Activated T-helper 17 cell treated with anti-CD3 and anti-CD28 coated beads, Interleukin-2, amount 50 U/mL, for 72 hours (primary cell): Measurements from ENCODE around the gene OLFM1. TPM values are rescaled to one million over a fixed set of nuclear protein-coding genes. Genes with fewer than 3 reads are reported as not detected.
"Not testable (repeated sequence)": the region's sequence is repeated elsewhere in the genome, so short reads cannot be mapped to it uniquely, and the experiment has no call there.

Experiments
- ATAC-seq: fragments of 150-1000 bp; cut with Tn5 transposase; replicated peaks from 2 replicates; pipeline ENCODE4 v1.10.0; 2021; ENCODE audit warnings: mild to moderate bottlenecking, moderate library complexity
- H3K27ac Mint-ChIP-seq: one replicate; pipeline ENCODE4 v1.8.0; 2022; ENCODE audit warnings: mixed read lengths
- H3K27me3 Mint-ChIP-seq: one replicate; pipeline ENCODE4 v1.8.0; 2022; ENCODE audit warnings: mixed read lengths
- H3K36me3 Mint-ChIP-seq: one replicate; pipeline ENCODE4 v1.8.0; 2022; ENCODE audit warnings: low read depth, mild to moderate bottlenecking, mixed read lengths
- H3K4me1 Mint-ChIP-seq: one replicate; pipeline ENCODE4 v1.8.0; 2022; ENCODE audit warnings: mixed read lengths
- H3K4me3 Mint-ChIP-seq: one replicate; pipeline ENCODE4 v1.8.0; 2022; ENCODE audit warnings: mild to moderate bottlenecking, mixed read lengths
- H3K9me3 Mint-ChIP-seq: one replicate; pipeline ENCODE4 v1.8.0; 2022; ENCODE audit warnings: mixed read lengths
- total RNA-seq, 2 donors: library from RNA; stranded (reverse); gene quantifications; one replicate each; pipeline ENCODE4 v1.2.3, GENCODE V29; 2022

Gene OLFM1
- total RNA-seq, 2 donors from 2014 or later, result 0.32 TPM; not detected in 1

- peaks cover 21% of the 10 kb centered on the region for H3K27me3 Mint-ChIP-seq
- ATAC-seq, result no peak
- peaks cover 3% of the 10 kb centered on the region for H3K9me3 Mint-ChIP-seq
- no peak overlapping the region for H3K27ac Mint-ChIP-seq
- H3K4me1 Mint-ChIP-seq, result no peaks in the 10 kb centered on the region
- no peak overlapping the region for H3K4me3 Mint-ChIP-seq
- no peaks in the 10 kb centered on the region for H3K36me3 Mint-ChIP-seq
Observed at GRCh38 chr9:135157856-135158563, 70.5 kb downstream of the OLFM1 start.

GRCh38 chr9:135158564-135158937 is 71.1 kb downstream of the OLFM1 start:
- no peak for ATAC-seq
- Mint-ChIP-seq H3K36me3 (no peaks in the 10 kb centered on the region), H3K4me3 (no peak overlapping the region), H3K27ac (no peak overlapping the region), H3K27me3 (peaks cover 21% of the 10 kb centered on the region), H3K9me3 (peaks cover 3% of the 10 kb centered on the region), H3K4me1 (no peaks in the 10 kb centered on the region)

GRCh38 chr9:135159801-135160200 is 72.3 kb downstream of the OLFM1 start:
- Mint-ChIP-seq H3K9me3 (peaks cover 3% of the 10 kb centered on the region), H3K4me3 (no peak overlapping the region), H3K4me1 (no peaks in the 10 kb centered on the region), H3K36me3 (no peaks in the 10 kb centered on the region), H3K27me3 (peaks cover 17% of the 10 kb centered on the region), H3K27ac (no peak overlapping the region)
- ATAC-seq, result no peak

- Mint-ChIP-seq H3K4me1 (no peaks in the 10 kb centered on the region), H3K36me3 (no peaks in the 10 kb centered on the region), H3K27me3 (peaks cover 17% of the 10 kb centered on the region), H3K27ac (no peak overlapping the region), H3K9me3 (peaks cover 3% of the 10 kb centered on the region), H3K4me3 (no peak overlapping the region)
- no peak for ATAC-seq
Observed at GRCh38 chr9:135160862-135161261, 73.4 kb downstream of the OLFM1 start.

GRCh38 chr9:135162599-135162998 is 75.1 kb downstream of the OLFM1 start:
- not testable (repeated sequence) for ATAC-seq, H3K27ac Mint-ChIP-seq, H3K4me1 Mint-ChIP-seq, H3K4me3 Mint-ChIP-seq, H3K36me3 Mint-ChIP-seq, H3K9me3 Mint-ChIP-seq
- peaks cover 14% of the 10 kb centered on the region for H3K27me3 Mint-ChIP-seq

GRCh38 chr9:135163023-135163780 is 75.7 kb downstream of the OLFM1 start:
- no peak overlapping the region for H3K4me3 Mint-ChIP-seq
- peaks cover 9% of the 10 kb centered on the region for H3K27me3 Mint-ChIP-seq
- no peaks in the 10 kb centered on the region for H3K9me3 Mint-ChIP-seq
- no peaks in the 10 kb centered on the region for H3K36me3 Mint-ChIP-seq
- no peaks in the 10 kb centered on the region for H3K4me1 Mint-ChIP-seq
- ATAC-seq, result no peak
- no peak overlapping the region for H3K27ac Mint-ChIP-seq

GRCh38 chr9:135164036-135164435 is 76.6 kb downstream of the OLFM1 start:
- ATAC-seq, result no peak
- Mint-ChIP-seq H3K9me3 (no peaks in the 10 kb centered on the region), H3K36me3 (no peaks in the 10 kb centered on the region), H3K27ac (no peak overlapping the region), H3K4me3 (no peak overlapping the region), H3K27me3 (peaks cover 9% of the 10 kb centered on the region), H3K4me1 (no peaks in the 10 kb centered on the region)

- Mint-ChIP-seq H3K9me3 (no peaks in the 10 kb centered on the region), H3K4me3 (no peak overlapping the region), H3K4me1 (no peaks in the 10 kb centered on the region), H3K36me3 (no peaks in the 10 kb centered on the region), H3K27ac (no peak overlapping the region), H3K27me3 (peaks cover 9% of the 10 kb centered on the region)
- no peak for ATAC-seq
Observed at GRCh38 chr9:135165003-135165711, 77.7 kb downstream of the OLFM1 start.

- no peak overlapping the region for H3K4me3 Mint-ChIP-seq
- H3K36me3 Mint-ChIP-seq, result no peaks in the 10 kb centered on the region
- ATAC-seq, result no peak
- no peaks in the 10 kb centered on the region for H3K9me3 Mint-ChIP-seq
- no peaks in the 10 kb centered on the region for H3K4me1 Mint-ChIP-seq
- H3K27me3 Mint-ChIP-seq, result peaks cover 4% of the 10 kb centered on the region
- no peak overlapping the region for H3K27ac Mint-ChIP-seq
Observed at GRCh38 chr9:135165756-135166519, 78.5 kb downstream of the OLFM1 start.

GRCh38 chr9:135166565-135166964 is 79.1 kb downstream of the OLFM1 start:
- no peaks in the 10 kb centered on the region for H3K36me3 Mint-ChIP-seq
- H3K27ac Mint-ChIP-seq, result no peak overlapping the region
- no peaks in the 10 kb centered on the region for H3K9me3 Mint-ChIP-seq
- H3K4me3 Mint-ChIP-seq, result no peak overlapping the region
- H3K27me3 Mint-ChIP-seq, result peaks cover 3% of the 10 kb centered on the region
- H3K4me1 Mint-ChIP-seq, result no peaks in the 10 kb centered on the region
- ATAC-seq, result no peak

- H3K27me3 Mint-ChIP-seq, result peaks cover 3% of the 10 kb centered on the region
- H3K9me3 Mint-ChIP-seq, result no peaks in the 10 kb centered on the region
- no peaks in the 10 kb centered on the region for H3K4me1 Mint-ChIP-seq
- H3K4me3 Mint-ChIP-seq, result no peak overlapping the region
- no peak overlapping the region for H3K27ac Mint-ChIP-seq
- H3K36me3 Mint-ChIP-seq, result no peaks in the 10 kb centered on the region
- ATAC-seq, result no peak
Observed at GRCh38 chr9:135167356-135167755, 79.9 kb downstream of the OLFM1 start.

GRCh38 chr9:135167849-135168655 is 80.6 kb downstream of the OLFM1 start:
- no peaks in the 10 kb centered on the region for H3K36me3 Mint-ChIP-seq
- H3K4me1 Mint-ChIP-seq, result no peaks in the 10 kb centered on the region
- H3K4me3 Mint-ChIP-seq, result no peak overlapping the region
- H3K27ac Mint-ChIP-seq, result no peak overlapping the region
- peaks cover 3% of the 10 kb centered on the region for H3K27me3 Mint-ChIP-seq
- ATAC-seq, result no peak
- H3K9me3 Mint-ChIP-seq, result no peaks in the 10 kb centered on the region

GRCh38 chr9:135169709-135170226 is 82.3 kb downstream of the OLFM1 start:
- Mint-ChIP-seq H3K36me3 (no peaks in the 10 kb centered on the region), H3K9me3 (no peaks in the 10 kb centered on the region), H3K27me3 (peaks cover 6% of the 10 kb centered on the region), H3K4me1 (no peaks in the 10 kb centered on the region), H3K27ac (no peak overlapping the region), H3K4me3 (no peak overlapping the region)
- no peak for ATAC-seq
